Cardiac fibroblast (primary cell): Measurements from ENCODE around the gene PTGR2.
"Not testable (repeated sequence)": the region's sequence is repeated elsewhere in the genome, so short reads cannot be mapped to it uniquely, and the experiment has no call there.

Experiments used
- DNase-seq, 2 donors: peaks; one replicate each; pipeline versions ENCODE4 v3.0.0 to v3.0.0-alpha.2; 2010; ENCODE audit warnings: low read depth in 2 of 2
- H3K4me3 ChIP-seq, 2 donors: replicated peaks in 1 of 2; 1 replicate in 1 of 2; 2 replicates in 1 of 2; pipeline ENCODE4 v1.5.1; 2011; ENCODE audit warnings: low read depth in 2 of 2, low read length in 2 of 2, mild to moderate bottlenecking in 2 of 2, moderate library complexity in 1 of 2
- TF ChIP-seq, protein P1 (sequence below): IDR thresholded peaks from one replicate; pipeline ENCODE4 v1.5.1; 2011; ENCODE audit warnings: low read depth, mild to moderate bottlenecking, low read length, inconsistent platforms

The PTGR2 gene

DNA sequence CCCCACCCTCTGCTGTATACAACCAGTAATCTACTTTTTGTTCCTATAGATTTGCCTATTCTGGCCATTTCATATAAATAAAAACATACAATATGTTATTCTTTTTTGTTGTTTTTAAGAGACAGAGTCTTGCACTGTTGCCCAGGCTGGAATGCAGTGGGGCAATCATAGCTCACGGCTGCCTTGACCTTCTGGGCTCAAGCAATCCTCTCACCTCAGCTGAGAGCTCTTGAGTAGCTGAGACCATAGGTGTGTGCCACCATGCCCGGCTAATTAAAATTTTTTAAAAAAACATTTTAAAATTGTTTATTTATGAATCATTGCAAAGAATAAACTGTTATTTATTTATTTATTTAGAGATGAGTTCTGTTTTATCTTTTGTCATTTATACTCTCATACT lies 11.6 kb downstream of the PTGR2 start:
- DNase-seq: no peak
- no peak overlapping the region for H3K4me3 ChIP-seq
- TF ChIP-seq, protein P1, sequence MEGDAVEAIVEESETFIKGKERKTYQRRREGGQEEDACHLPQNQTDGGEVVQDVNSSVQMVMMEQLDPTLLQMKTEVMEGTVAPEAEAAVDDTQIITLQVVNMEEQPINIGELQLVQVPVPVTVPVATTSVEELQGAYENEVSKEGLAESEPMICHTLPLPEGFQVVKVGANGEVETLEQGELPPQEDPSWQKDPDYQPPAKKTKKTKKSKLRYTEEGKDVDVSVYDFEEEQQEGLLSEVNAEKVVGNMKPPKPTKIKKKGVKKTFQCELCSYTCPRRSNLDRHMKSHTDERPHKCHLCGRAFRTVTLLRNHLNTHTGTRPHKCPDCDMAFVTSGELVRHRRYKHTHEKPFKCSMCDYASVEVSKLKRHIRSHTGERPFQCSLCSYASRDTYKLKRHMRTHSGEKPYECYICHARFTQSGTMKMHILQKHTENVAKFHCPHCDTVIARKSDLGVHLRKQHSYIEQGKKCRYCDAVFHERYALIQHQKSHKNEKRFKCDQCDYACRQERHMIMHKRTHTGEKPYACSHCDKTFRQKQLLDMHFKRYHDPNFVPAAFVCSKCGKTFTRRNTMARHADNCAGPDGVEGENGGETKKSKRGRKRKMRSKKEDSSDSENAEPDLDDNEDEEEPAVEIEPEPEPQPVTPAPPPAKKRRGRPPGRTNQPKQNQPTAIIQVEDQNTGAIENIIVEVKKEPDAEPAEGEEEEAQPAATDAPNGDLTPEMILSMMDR: no peak

DNA sequence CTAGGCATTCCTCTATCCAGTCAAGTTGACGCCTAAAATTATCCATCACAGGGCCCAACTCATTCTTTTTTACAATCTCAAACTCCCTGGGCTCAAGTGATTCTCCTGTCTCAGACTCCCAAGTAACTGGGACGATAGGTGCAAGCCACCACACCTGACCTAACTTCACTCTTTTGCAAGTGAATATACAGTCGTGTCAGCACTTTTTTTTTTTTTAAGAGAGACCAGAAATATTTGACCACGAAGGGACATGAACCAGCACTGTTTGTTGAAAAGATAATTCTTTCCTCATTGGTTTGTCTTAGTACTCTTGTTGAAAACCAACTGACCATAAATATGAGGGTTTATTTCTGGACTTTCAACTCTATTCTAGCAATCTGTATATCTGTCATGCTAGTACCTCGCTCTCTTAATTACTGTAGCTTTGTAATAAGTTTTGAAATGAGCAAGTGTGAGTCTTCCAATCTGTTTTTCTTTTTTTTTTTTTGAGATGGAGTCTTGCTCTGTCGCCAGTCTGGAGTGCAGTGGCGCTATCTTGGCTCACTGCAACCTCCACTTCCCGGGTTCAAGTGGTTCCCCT lies 14.0 kb downstream of the PTGR2 start:
- no peak overlapping the region for H3K4me3 ChIP-seq
- TF ChIP-seq, protein P1: no peak
- no peak for DNase-seq

DNA sequence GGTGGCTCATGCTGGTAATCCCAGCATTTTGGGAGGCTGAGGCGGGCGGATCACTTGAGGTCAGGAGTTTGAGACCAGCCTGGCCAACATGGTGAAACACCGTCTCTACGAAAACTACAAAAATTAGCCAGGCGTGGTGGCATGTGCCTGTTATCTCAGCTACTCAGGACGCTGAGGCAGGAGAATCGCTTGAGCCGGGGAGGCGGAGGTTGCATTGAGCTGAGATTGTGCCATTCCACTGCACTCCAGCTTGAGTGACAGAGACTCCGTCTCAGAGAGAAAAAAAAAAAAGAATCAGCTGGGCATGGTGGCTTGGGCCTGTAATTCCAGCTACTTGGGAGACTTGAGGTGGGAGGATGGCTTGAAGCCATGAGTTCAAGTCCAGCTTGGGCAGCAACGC lies 18.1 kb downstream of the PTGR2 start:
- DNase-seq, H3K4me3 ChIP-seq: not testable (repeated sequence)

DNA sequence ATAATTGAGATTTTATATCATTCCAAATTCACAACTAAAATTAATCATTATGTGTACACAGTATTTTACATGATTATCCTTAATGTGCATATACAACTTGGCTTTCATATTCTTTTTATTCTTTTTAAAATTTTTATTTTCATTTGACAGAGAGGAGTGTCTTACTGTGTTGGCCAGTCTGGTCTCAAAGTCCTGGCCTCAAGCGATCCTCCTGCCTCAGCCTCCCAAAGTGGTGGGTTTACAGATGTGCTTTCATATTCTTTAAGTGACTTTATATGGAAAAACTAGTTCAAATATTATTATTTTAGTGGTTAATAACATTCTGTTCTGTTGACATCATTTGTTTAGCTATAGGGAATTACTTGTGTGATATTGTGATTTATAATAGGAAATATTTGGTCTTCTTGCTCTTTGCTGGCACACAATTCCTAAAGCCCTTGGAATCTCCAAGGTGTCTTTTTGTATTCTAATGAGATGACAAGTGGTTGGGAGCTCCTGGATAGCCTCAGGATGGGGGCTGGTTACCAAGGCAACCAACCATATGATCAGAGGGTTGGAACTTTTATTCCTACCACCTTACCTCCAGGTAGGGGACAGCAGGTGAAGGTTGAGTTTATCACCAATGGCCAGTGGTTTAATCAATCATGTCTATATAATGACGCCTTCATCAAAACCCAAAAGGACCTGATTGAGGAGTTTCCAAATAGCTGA lies 19.0 kb downstream of the PTGR2 start:
- DNase-seq: no peak
- TF ChIP-seq, protein P1: no peak
- no peak overlapping the region for H3K4me3 ChIP-seq

DNA sequence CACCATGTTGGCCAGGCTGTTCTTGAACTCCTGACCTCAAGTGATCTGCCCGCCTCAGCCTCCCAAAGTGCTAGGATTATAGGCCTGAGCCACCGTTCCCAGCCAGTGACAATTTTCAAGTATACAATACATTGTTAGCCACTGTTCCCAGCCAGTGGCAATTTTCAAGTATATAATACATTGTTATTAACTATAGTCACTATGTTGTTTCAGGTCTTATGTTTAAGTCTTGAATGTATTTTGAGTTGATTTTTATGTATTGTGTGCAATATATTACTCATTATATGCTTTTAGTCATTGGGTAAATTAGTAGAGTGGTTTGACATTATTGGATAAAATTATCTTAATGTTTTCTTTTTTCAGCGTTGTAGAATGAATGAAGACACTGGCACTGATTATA lies 22.0 kb downstream of the PTGR2 start:
- H3K4me3 ChIP-seq: no peak overlapping the region
- DNase-seq: no peak
- TF ChIP-seq, protein P1: no peak

DNA sequence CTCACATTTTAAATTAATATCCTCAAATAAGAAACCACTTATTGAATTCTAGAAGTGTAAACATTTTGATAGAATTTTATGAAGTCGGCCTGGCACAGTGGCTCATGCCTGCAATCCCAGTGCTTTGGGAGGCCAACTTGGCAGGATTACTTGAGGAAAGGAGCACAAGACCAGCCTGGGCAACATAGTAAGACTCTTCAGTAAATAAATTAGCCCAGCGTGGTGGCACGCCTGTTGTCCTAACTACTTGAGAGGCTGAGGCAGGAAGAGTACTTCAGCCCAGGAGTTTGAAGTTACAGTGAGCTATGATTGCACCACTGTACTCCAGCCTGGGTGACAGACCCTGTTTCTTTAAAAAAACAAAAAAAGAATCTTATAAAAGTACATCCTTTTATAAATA lies 26.2 kb downstream of the PTGR2 start:
- H3K4me3 ChIP-seq: no peak overlapping the region
- TF ChIP-seq, protein P1: no peak
- no peak for DNase-seq

DNA sequence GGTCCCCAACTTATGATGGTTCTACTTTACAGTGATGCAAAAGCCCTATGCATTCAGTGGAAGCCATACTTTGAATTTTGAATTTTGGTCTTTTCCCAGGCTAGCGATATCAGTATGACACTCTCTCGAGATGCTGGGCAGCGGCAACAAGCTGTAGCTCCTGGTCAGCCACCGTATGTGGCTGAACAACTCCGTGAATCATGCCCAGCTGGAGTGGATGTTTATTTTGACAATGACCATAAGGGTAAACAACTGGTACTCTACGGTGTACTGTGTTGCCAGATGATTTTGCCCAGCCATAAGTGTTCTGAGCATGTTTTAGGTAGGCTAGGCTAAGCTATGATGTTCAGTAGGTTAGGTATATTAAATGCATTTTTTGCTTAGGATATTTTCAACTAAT lies 26.8 kb downstream of the PTGR2 start:
- TF ChIP-seq, protein P1: no peak
- no peak overlapping the region for H3K4me3 ChIP-seq
- DNase-seq: no peak
